Liver (tissue), 9 donors: Measurements from ENCODE around the gene NELFCD. TPM values are rescaled to one million over a fixed set of nuclear protein-coding genes. Genes with fewer than 3 reads are reported as not detected.

ENCODE experiments used
- DNase-seq: peaks from one replicate; pipeline ENCODE4 v3.0.0-alpha.2; 2017; ENCODE audit warnings: low spot score
- H3K27ac ChIP-seq, 2 donors: one replicate each; pipeline ENCODE4 v1.7.0; 2013; ENCODE audit warnings: inconsistent platforms in 2 of 2, low read length in 2 of 2, control low read depth in 1 of 2, low read depth in 1 of 2, mild to moderate bottlenecking in 1 of 2
- H3K27me3 ChIP-seq, 4 donors: one replicate each; pipeline versions ENCODE4 v1.6.1 to v1.7.0; 2013; ENCODE audit warnings: low read length in 3 of 4, inconsistent platforms in 1 of 4, mild to moderate bottlenecking in 1 of 4, moderate library complexity in 1 of 4; ENCODE audit not compliant: control insufficient read depth in 4 of 4, insufficient read depth in 4 of 4
- H3K36me3 ChIP-seq, 4 donors: one replicate each; pipeline versions ENCODE4 v1.6.1 to v1.7.0; 2013; ENCODE audit warnings: low read length in 3 of 4, mild to moderate bottlenecking in 3 of 4, low read depth in 1 of 4, moderate library complexity in 1 of 4; ENCODE audit not compliant: control insufficient read depth in 4 of 4, insufficient read depth in 3 of 4
- H3K4me1 ChIP-seq, 4 donors: one replicate each; pipeline versions ENCODE4 v1.6.1 to v1.7.0; 2013; ENCODE audit warnings: low read length in 3 of 4, mild to moderate bottlenecking in 3 of 4, moderate library complexity in 1 of 4; ENCODE audit not compliant: control insufficient read depth in 4 of 4, insufficient read depth in 4 of 4
- H3K4me3 ChIP-seq, 3 donors: one replicate each; pipeline versions ENCODE4 v1.6.1 to v1.7.0; 2013; ENCODE audit warnings: low read length in 3 of 3, control low read depth in 1 of 3, low read depth in 1 of 3, mild to moderate bottlenecking in 1 of 3
- H3K9ac ChIP-seq, 2 donors: one replicate each; pipeline ENCODE4 v1.7.0; 2013; ENCODE audit warnings: low read length in 2 of 2, mild to moderate bottlenecking in 2 of 2, moderate library complexity in 2 of 2, control low read depth in 1 of 2, low read depth in 1 of 2
- H3K9me3 ChIP-seq, 4 donors: one replicate each; pipeline versions ENCODE4 v1.6.1 to v1.7.0; 2013; ENCODE audit warnings: low read length in 3 of 4; ENCODE audit not compliant: control insufficient read depth in 4 of 4
- ATF3 ChIP-seq: IDR thresholded peaks from 2 replicates; pipeline ENCODE4 v1.6.1; 2016; ENCODE audit warnings: antibody characterized with exemption
- CTCF ChIP-seq: fragments of 150-350 bp; IDR thresholded peaks from 2 replicates; pipeline ENCODE4 v1.5.1; 2017; ENCODE audit warnings: improper control_type of control experiment, low read depth, low read length; ENCODE audit not compliant: missing input control
- EGR1 ChIP-seq, 2 donors: IDR thresholded peaks; 2 replicates each; pipeline ENCODE4 v1.6.1; 2016 to 2018; ENCODE audit warnings: antibody characterized with exemption in 2 of 2, low read depth in 2 of 2
- FOXA1 ChIP-seq: IDR thresholded peaks from 2 replicates; pipeline ENCODE4 v1.6.1; 2016; ENCODE audit warnings: antibody characterized with exemption
- FOXA2 ChIP-seq: IDR thresholded peaks from 2 replicates; pipeline ENCODE4 v1.6.1; 2016; ENCODE audit warnings: antibody characterized with exemption
- HNF4A ChIP-seq, 2 donors: conservative IDR thresholded peaks; 2 replicates each; pipeline ENCODE4 v1.6.1; 2016; ENCODE audit warnings: antibody characterized with exemption in 2 of 2, mild to moderate bottlenecking in 2 of 2
- HNF4G ChIP-seq: IDR thresholded peaks from 2 replicates; pipeline ENCODE4 v1.6.1; 2016; ENCODE audit warnings: antibody characterized with exemption
- MAX ChIP-seq: IDR thresholded peaks from 2 replicates; pipeline ENCODE4 v1.6.1; 2016; ENCODE audit warnings: antibody characterized with exemption
- NR2F2 ChIP-seq: IDR thresholded peaks from 2 replicates; pipeline ENCODE4 v1.6.1; 2016; ENCODE audit warnings: antibody characterized with exemption
- RAD21 ChIP-seq, 2 donors: IDR thresholded peaks; 2 replicates each; pipeline ENCODE4 v1.6.1; 2016; ENCODE audit warnings: antibody characterized with exemption in 2 of 2, mild to moderate bottlenecking in 2 of 2
- REST ChIP-seq: IDR thresholded peaks from 2 replicates; pipeline ENCODE4 v1.6.1; 2016; ENCODE audit warnings: antibody characterized with exemption, mild to moderate bottlenecking
- RXRA ChIP-seq, 2 donors: IDR thresholded peaks; 2 replicates each; pipeline ENCODE4 v1.6.1; 2017 to 2018; ENCODE audit warnings: antibody characterized with exemption in 2 of 2, mild to moderate bottlenecking in 1 of 2
- SP1 ChIP-seq: IDR thresholded peaks from 2 replicates; pipeline ENCODE4 v1.6.1; 2018; ENCODE audit warnings: antibody characterized with exemption, mild to moderate bottlenecking
- YY1 ChIP-seq: IDR thresholded peaks from 2 replicates; pipeline ENCODE4 v1.6.1; 2016; ENCODE audit warnings: antibody characterized with exemption, mild to moderate bottlenecking
- WGBS: extraction: QIAGEN DNeasy Blood & Tissue Kit; methylation state at CpG from one replicate; pipeline ENCODE4 v1.1.7; 2013; 5-methylcytosine and 5-hydroxymethylcytosine counted together
- polyA plus RNA-seq, 2 donors: library from polyadenylated mRNA; stranded (reverse) in 1 of 2; unstranded in 1 of 2; fragments of 200-250 nt in 1 of 2; fragments of >200 nt in 1 of 2; fragmentation: Nextera tagmentation in 1 of 2; extraction: Ambion mirVana in 1 of 2; gene quantifications; one replicate each; pipeline versions ENCODE4 v1.2.1 to v1.2.3, GENCODE V29; 2013 to 2015
- total RNA-seq, 2 donors: library from RNA; depleted of rRNA; stranded (reverse); fragments of >200 nt; gene quantifications; one replicate each; pipeline ENCODE4 v1.2.3, GENCODE V29; 2014
- donor health status: healthy.
- donor health status: healthy.
- donor health status: healthy.
- donor health status: healthy.
- donor health status: healthy.

NELFCD gene
- total and polyA plus RNA-seq, 4 donors: 28.1 to 39.8 (median 37.0) TPM

- Histone ChIP-seq H3K4me3 (peak overlapping the region; percentile 67 to 94 (median 79)), H3K27ac (no peak overlapping the region), H3K9me3 (no peaks in the 10 kb centered on the region), H3K4me1 (peaks cover 3 to 27% (median 17%) of the 10 kb centered on the region in 4 donors), H3K9ac (peak overlapping the region in 1 of 2 donors; percentile 83), H3K36me3 (peaks cover 5 to 38% (median 33%) of the 10 kb centered on the region in 4 donors), H3K27me3 (no peaks in the 10 kb centered on the region)
- 67% methylated on average over 7 of the region's 7 CpGs for WGBS
- TF ChIP-seq EGR1 (IDR thresholded peaks at IDR 0.05; ENCODE audit: low read depth in 2 of 2) (no peak), ATF3 (no peak), HNF4A (conservative IDR thresholded peaks at IDR 0.05) (no peak), RAD21 (IDR thresholded peaks at IDR 0.05) (no peak), CTCF (no peak), REST (no peak), NR2F2 (no peak), FOXA2 (no peak), YY1 (no peak), RXRA (IDR thresholded peaks at IDR 0.05) (no peak), HNF4G (no peak), SP1 (no peak), FOXA1 (no peak)
- DNase-seq: no peak
These were observed 50.0 kb downstream of the NELFCD start for GRCh38 chr20:59030911-59031563.

- no peak for DNase-seq
These were observed 50.5 kb downstream of the NELFCD start for GRCh38 chr20:59031564-59032022.

More at GRCh38 chr20:59031564-59032022, 50.5 kb downstream of the NELFCD start:
- Histone ChIP-seq H3K9me3 (no peaks in the 10 kb centered on the region), H3K4me1 (peaks cover 3 to 27% (median 17%) of the 10 kb centered on the region in 4 donors), H3K36me3 (peaks cover 5 to 43% (median 37%) of the 10 kb centered on the region in 4 donors), H3K4me3 (peak overlapping the region; percentile 67 to 94 (median 79)), H3K9ac (peak overlapping the region; percentile 62 to 83), H3K27me3 (no peaks in the 10 kb centered on the region), H3K27ac (peak overlapping the region; percentile 77 to 79)
- TF ChIP-seq HNF4A (conservative IDR thresholded peaks at IDR 0.05) (peak in 1 of 2 donors; percentile 15), MAX (peak; percentile 21), REST (no peak)
- 13% methylated on average over 13 of the region's 13 CpGs for WGBS
